ENCODE results near the gene KIAA0513.

The KIAA0513 gene

GRCh38 chr16:85047867-85048455 is 20.4 kb downstream of the KIAA0513 start:
- TF ChIP-seq MYC (IDR thresholded peaks at IDR 0.05; ENCODE audit: low read depth, low read length), result no peak
- no peak for TF ChIP-seq MAX (IDR thresholded peaks at IDR 0.05; ENCODE audit: low read depth, low read length)
- no peak for TF ChIP-seq POLR2A (IDR thresholded peaks at IDR 0.05; ENCODE audit: extremely low read depth, insufficient read length)
- TF ChIP-seq CTCF (IDR thresholded peaks at IDR 0.05; ENCODE audit: low read depth, low read length), result no peak
- no peak overlapping the region for H3K4me3 ChIP-seq (ENCODE audit: low read depth, low read length)
- DNase-seq (ENCODE audit: low read depth), result peak; percentile 73

GRCh38 chr16:85048921-85049562 is 21.4 kb downstream of the KIAA0513 start:
- peak; percentile 40 for DNase-seq (ENCODE audit: low read depth)
- TF ChIP-seq MYC (IDR thresholded peaks at IDR 0.05; ENCODE audit: low read depth, low read length) (no peak), MAX (IDR thresholded peaks at IDR 0.05; ENCODE audit: low read depth, low read length) (no peak), POLR2A (IDR thresholded peaks at IDR 0.05; ENCODE audit: extremely low read depth, insufficient read length) (no peak), CTCF (IDR thresholded peaks at IDR 0.05; ENCODE audit: low read depth, low read length) (no peak)
- H3K4me3 ChIP-seq (ENCODE audit: low read depth, low read length), result no peak overlapping the region

GRCh38 chr16:85049706-85050305 is 22.2 kb downstream of the KIAA0513 start:
- no peak for DNase-seq (ENCODE audit: low read depth)
- H3K4me3 ChIP-seq (ENCODE audit: low read depth, low read length), result no peak overlapping the region
- no peak for TF ChIP-seq CTCF (IDR thresholded peaks at IDR 0.05; ENCODE audit: low read depth, low read length)
- no peak for TF ChIP-seq POLR2A (IDR thresholded peaks at IDR 0.05; ENCODE audit: extremely low read depth, insufficient read length)

- no peak for DNase-seq (ENCODE audit: low read depth)
- H3K4me3 ChIP-seq (ENCODE audit: low read depth, low read length), result no peak overlapping the region
- TF ChIP-seq CTCF (IDR thresholded peaks at IDR 0.05; ENCODE audit: low read depth, low read length) (no peak), MAX (IDR thresholded peaks at IDR 0.05; ENCODE audit: low read depth, low read length) (no peak), POLR2A (IDR thresholded peaks at IDR 0.05; ENCODE audit: extremely low read depth, insufficient read length) (no peak), MYC (IDR thresholded peaks at IDR 0.05; ENCODE audit: low read depth, low read length) (no peak)
Observed at GRCh38 chr16:85051067-85051581, 23.5 kb downstream of the KIAA0513 start.

GRCh38 chr16:85051683-85052082 is 24.1 kb downstream of the KIAA0513 start:
- H3K4me3 ChIP-seq (ENCODE audit: low read depth, low read length), result no peak overlapping the region
- DNase-seq (ENCODE audit: low read depth), result no peak
- TF ChIP-seq CTCF (IDR thresholded peaks at IDR 0.05; ENCODE audit: low read depth, low read length) (no peak), POLR2A (IDR thresholded peaks at IDR 0.05; ENCODE audit: extremely low read depth, insufficient read length) (no peak), MAX (IDR thresholded peaks at IDR 0.05; ENCODE audit: low read depth, low read length) (no peak), MYC (IDR thresholded peaks at IDR 0.05; ENCODE audit: low read depth, low read length) (no peak)
